DND-41 (cell line): ENCODE data around the gene PPP1R14C.

Experiments
- ATAC-seq: fragments of 200-7000 bp; cut with Tn5 transposase; 3 replicates; pipeline ENCODE4 v1.9.1; 2021; ENCODE audit warnings: low read depth; ENCODE audit not compliant: insufficient read depth
- DNase-seq: peaks from one replicate; pipeline ENCODE4 v3.0.0-alpha.2; 2020
- H2AFZ ChIP-seq: 2 replicates; pipeline ENCODE4 v1.6.0; 2012; ENCODE audit warnings: low read depth, low read length
- H3K27ac ChIP-seq: 2 replicates; pipeline ENCODE4 v1.5.1; 2012; ENCODE audit warnings: low read length, inconsistent platforms
- H3K27me3 ChIP-seq: fragments of 200-600 bp; sonication (generic); 2 replicates; pipeline ENCODE4 v1.6.0; 2012; ENCODE audit warnings: low read length, mild to moderate bottlenecking, inconsistent platforms; ENCODE audit not compliant: insufficient read depth, poor library complexity
- H3K36me3 ChIP-seq: 2 replicates; pipeline ENCODE4 v1.5.1; 2012; ENCODE audit warnings: low read length, inconsistent platforms; ENCODE audit not compliant: insufficient read depth
- H3K4me1 ChIP-seq: 2 replicates; pipeline ENCODE4 v1.5.1; 2012; ENCODE audit warnings: mild to moderate bottlenecking, low read length; ENCODE audit not compliant: insufficient read depth
- H3K4me2 ChIP-seq: 2 replicates; pipeline ENCODE4 v1.6.0; 2012; ENCODE audit warnings: mild to moderate bottlenecking, moderate library complexity, low read length, inconsistent platforms; ENCODE audit not compliant: insufficient read depth
- H3K4me3 ChIP-seq, 2 experiments: fragments of 200-600 bp in 1 of 2; shearing (Covaris generic) in 1 of 2; 2 replicates each; pipeline ENCODE4 v1.5.1; 2012 to 2016; ENCODE audit warnings: inconsistent platforms in 2 of 2, low read length in 2 of 2, mild to moderate bottlenecking in 2 of 2, low read depth in 1 of 2, moderate library complexity in 1 of 2
- H3K79me2 ChIP-seq: 2 replicates; pipeline ENCODE4 v1.6.0; 2012; ENCODE audit warnings: low read length, inconsistent platforms; ENCODE audit not compliant: insufficient read depth
- H3K9ac ChIP-seq: 2 replicates; pipeline ENCODE4 v1.6.0; 2012; ENCODE audit warnings: low read depth, mild to moderate bottlenecking, inconsistent platforms, low read length, moderate library complexity
- H3K9me3 ChIP-seq: 2 replicates; pipeline ENCODE4 v1.5.1; 2012; ENCODE audit warnings: low read length, moderate library complexity, mild to moderate bottlenecking, inconsistent platforms; ENCODE audit not compliant: insufficient read depth, severe bottlenecking
- H4K20me1 ChIP-seq: 2 replicates; pipeline ENCODE4 v1.6.0; 2012; ENCODE audit warnings: low read length; ENCODE audit not compliant: insufficient read depth
- CTCF ChIP-seq: IDR thresholded peaks from 2 replicates; pipeline ENCODE4 v1.5.1; 2012; ENCODE audit warnings: borderline replicate concordance, low read length, moderate library complexity, mild to moderate bottlenecking; ENCODE audit not compliant: poor library complexity, severe bottlenecking; ENCODE audit errors: extremely low read depth
- EZH2 ChIP-seq: IDR thresholded peaks from 3 replicates; pipeline ENCODE4 v1.6.1; 2012; ENCODE audit warnings: borderline replicate concordance, low read depth, mild to moderate bottlenecking, moderate library complexity, low read length, inconsistent platforms; ENCODE audit not compliant: severe bottlenecking

Gene PPP1R14C

GRCh38 chr6:150275489-150275888 lies 132.6 kb downstream of the PPP1R14C start:
- no peak overlapping the region for H3K9ac ChIP-seq
- DNase-seq (no peak), ATAC-seq (no peak)
- TF ChIP-seq CTCF (no peak), EZH2 (no peak)
- no peaks in the 10 kb centered on the region for H3K36me3 ChIP-seq
- H3K27ac ChIP-seq = no peak overlapping the region
- no peaks in the 10 kb centered on the region for H4K20me1 ChIP-seq
- H3K4me3 ChIP-seq = no peak overlapping the region
- H3K9me3 ChIP-seq = no peaks in the 10 kb centered on the region
- no peak overlapping the region for H2AFZ ChIP-seq
- no peaks in the 10 kb centered on the region for H3K4me1 ChIP-seq
- H3K4me2 ChIP-seq = no peak overlapping the region
- H3K79me2 ChIP-seq = no peaks in the 10 kb centered on the region
- peaks cover 9% of the 10 kb centered on the region for H3K27me3 ChIP-seq

- TF ChIP-seq EZH2 (no peak), CTCF (no peak)
- no peaks in the 10 kb centered on the region for H4K20me1 ChIP-seq
- H3K4me1 ChIP-seq = no peaks in the 10 kb centered on the region
- no peak overlapping the region for H2AFZ ChIP-seq
- no peaks in the 10 kb centered on the region for H3K79me2 ChIP-seq
- peaks cover 9% of the 10 kb centered on the region for H3K27me3 ChIP-seq
- DNase-seq = no peak
- H3K27ac ChIP-seq = no peak overlapping the region
- no peaks in the 10 kb centered on the region for H3K36me3 ChIP-seq
- no peak for ATAC-seq
- no peak overlapping the region for H3K4me2 ChIP-seq
- H3K9me3 ChIP-seq = no peaks in the 10 kb centered on the region
- H3K4me3 ChIP-seq = no peak overlapping the region
- H3K9ac ChIP-seq = no peak overlapping the region
These were observed 133.5 kb downstream of the PPP1R14C start for GRCh38 chr6:150276168-150276936.

GRCh38 chr6:150276937-150277742 lies 134.3 kb downstream of the PPP1R14C start:
- DNase-seq (no peak), ATAC-seq (no peak)
- no peaks in the 10 kb centered on the region for H3K36me3 ChIP-seq
- no peaks in the 10 kb centered on the region for H3K9me3 ChIP-seq
- H3K4me2 ChIP-seq = no peak overlapping the region
- H3K4me3 ChIP-seq = no peak overlapping the region
- no peaks in the 10 kb centered on the region for H3K79me2 ChIP-seq
- no peaks in the 10 kb centered on the region for H4K20me1 ChIP-seq
- no peaks in the 10 kb centered on the region for H3K4me1 ChIP-seq
- no peak overlapping the region for H3K27ac ChIP-seq
- no peak overlapping the region for H3K9ac ChIP-seq
- H3K27me3 ChIP-seq = peaks cover 9% of the 10 kb centered on the region
- TF ChIP-seq CTCF (no peak), EZH2 (no peak)
- H2AFZ ChIP-seq = no peak overlapping the region
